Mesendoderm (in vitro differentiated cells): ENCODE measurements around the gene HDAC4.

Experiments used
- DNase-seq: peaks from one replicate; pipeline ENCODE4 v3.0.0; 2013
- H2AK5ac ChIP-seq: 2 replicates; pipeline ENCODE4 v1.6.1; 2013; ENCODE audit warnings: low read length, inconsistent platforms
- H2BK120ac ChIP-seq: 2 replicates; pipeline ENCODE4 v1.6.1; 2013; ENCODE audit warnings: low read depth, mild to moderate bottlenecking, low read length, moderate library complexity, mixed read lengths
- H2BK15ac ChIP-seq: replicated peaks from 2 replicates; pipeline ENCODE4 v1.6.1; 2013; ENCODE audit warnings: low read depth, mild to moderate bottlenecking, moderate library complexity
- H2BK5ac ChIP-seq: 2 replicates; pipeline ENCODE4 v1.6.1; 2013; ENCODE audit warnings: low read length, inconsistent platforms
- H3K18ac ChIP-seq: 2 replicates; pipeline ENCODE4 v1.6.1; 2013; ENCODE audit warnings: mild to moderate bottlenecking, low read length, mixed read lengths
- H3K23ac ChIP-seq: one replicate; pipeline ENCODE4 v1.6.1; 2013; ENCODE audit warnings: low read length
- H3K27ac ChIP-seq: 2 replicates; pipeline ENCODE4 v1.5.1; 2013; ENCODE audit warnings: low read depth, mild to moderate bottlenecking, inconsistent platforms, low read length, moderate library complexity
- H3K27me3 ChIP-seq: 2 replicates; pipeline ENCODE4 v1.6.1; 2013; ENCODE audit warnings: low read length, control low read depth, mild to moderate bottlenecking, inconsistent platforms; ENCODE audit not compliant: insufficient read depth, poor library complexity
- H3K36me3 ChIP-seq: 2 replicates; pipeline ENCODE4 v1.6.1; 2013; ENCODE audit warnings: low read length, inconsistent platforms; ENCODE audit not compliant: control insufficient read depth, insufficient read depth
- H3K4ac ChIP-seq: one replicate; pipeline ENCODE4 v1.6.1; 2013; ENCODE audit warnings: low read depth, mild to moderate bottlenecking, low read length, moderate library complexity
- H3K4me1 ChIP-seq: 2 replicates; pipeline ENCODE4 v1.6.1; 2013; ENCODE audit warnings: low read depth, low read length, inconsistent platforms; ENCODE audit not compliant: control insufficient read depth
- H3K4me2 ChIP-seq: 2 replicates; pipeline ENCODE4 v1.6.1; 2013; ENCODE audit warnings: low read length
- H3K4me3 ChIP-seq: 2 replicates; pipeline ENCODE4 v1.5.1; 2013; ENCODE audit warnings: mild to moderate bottlenecking, low read length
- H3K56ac ChIP-seq: one replicate; pipeline ENCODE4 v1.6.1; 2013; ENCODE audit warnings: low read length
- H3K79me1 ChIP-seq: 2 replicates; pipeline ENCODE4 v1.6.1; 2013; ENCODE audit warnings: low read length, inconsistent platforms
- H3K79me2 ChIP-seq: 2 replicates; pipeline ENCODE4 v1.6.1; 2013; ENCODE audit warnings: mild to moderate bottlenecking, low read length; ENCODE audit not compliant: control insufficient read depth, insufficient read depth
- H3K9ac ChIP-seq: 2 replicates; pipeline ENCODE4 v1.6.1; 2013; ENCODE audit warnings: low read length, inconsistent platforms
- H4K5ac ChIP-seq: one replicate; pipeline ENCODE4 v1.6.1; 2013; ENCODE audit warnings: low read length
- H4K8ac ChIP-seq: one replicate; pipeline ENCODE4 v1.6.1; 2013; ENCODE audit warnings: low read depth, mild to moderate bottlenecking, control low read depth, low read length, moderate library complexity
- WGBS: extraction: QIAGEN DNeasy Blood & Tissue Kit; methylation state at CpG from one replicate; pipeline ENCODE4 v1.1.7; 2013; ENCODE audit warnings: low lambda C conversion rate, missing lambda C conversion rate; ENCODE audit not compliant: insufficient coverage; ENCODE audit errors: extremely low coverage; 5-methylcytosine and 5-hydroxymethylcytosine counted together

HDAC4 gene

DNA sequence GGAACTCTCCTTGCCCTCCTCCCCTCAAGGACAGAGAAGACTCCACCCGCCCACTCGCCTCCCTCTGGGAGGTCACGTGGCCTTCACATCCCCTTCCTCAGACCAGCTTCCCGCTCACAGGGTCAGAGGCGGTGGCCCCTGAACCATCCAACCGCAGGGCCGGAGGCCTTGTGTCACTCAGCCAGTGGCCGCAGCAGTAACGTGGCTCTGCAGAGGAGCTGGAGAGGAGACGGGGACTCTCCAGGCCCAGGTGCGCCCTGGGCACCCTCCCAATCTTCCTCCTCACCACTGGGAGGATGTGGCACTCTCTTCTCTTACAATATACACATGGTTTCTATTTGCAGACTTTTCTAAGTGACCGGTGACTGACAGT, 391.2 kb downstream of the HDAC4 start:
- Histone ChIP-seq H3K27me3 (no peaks in the 10 kb centered on the region), H2BK15ac (no peak overlapping the region), H3K4me3 (no peak overlapping the region), H3K27ac (no peak overlapping the region), H2AK5ac (no peak overlapping the region), H3K4ac (no peak overlapping the region), H3K4me1 (no peaks in the 10 kb centered on the region), H3K23ac (no peak overlapping the region), H4K8ac (no peak overlapping the region), H3K18ac (no peak overlapping the region), H2BK120ac (no peak overlapping the region), H3K36me3 (no peaks in the 10 kb centered on the region), H2BK5ac (no peak overlapping the region), H4K5ac (no peak overlapping the region), H3K9ac (no peak overlapping the region), H3K4me2 (no peak overlapping the region), H3K79me1 (no peaks in the 10 kb centered on the region), H3K56ac (no peak overlapping the region), H3K79me2 (no peaks in the 10 kb centered on the region)
- peak; percentile 5 for DNase-seq
- WGBS: no CpG with 5 or more reads among the region's 12 CpGs

DNA sequence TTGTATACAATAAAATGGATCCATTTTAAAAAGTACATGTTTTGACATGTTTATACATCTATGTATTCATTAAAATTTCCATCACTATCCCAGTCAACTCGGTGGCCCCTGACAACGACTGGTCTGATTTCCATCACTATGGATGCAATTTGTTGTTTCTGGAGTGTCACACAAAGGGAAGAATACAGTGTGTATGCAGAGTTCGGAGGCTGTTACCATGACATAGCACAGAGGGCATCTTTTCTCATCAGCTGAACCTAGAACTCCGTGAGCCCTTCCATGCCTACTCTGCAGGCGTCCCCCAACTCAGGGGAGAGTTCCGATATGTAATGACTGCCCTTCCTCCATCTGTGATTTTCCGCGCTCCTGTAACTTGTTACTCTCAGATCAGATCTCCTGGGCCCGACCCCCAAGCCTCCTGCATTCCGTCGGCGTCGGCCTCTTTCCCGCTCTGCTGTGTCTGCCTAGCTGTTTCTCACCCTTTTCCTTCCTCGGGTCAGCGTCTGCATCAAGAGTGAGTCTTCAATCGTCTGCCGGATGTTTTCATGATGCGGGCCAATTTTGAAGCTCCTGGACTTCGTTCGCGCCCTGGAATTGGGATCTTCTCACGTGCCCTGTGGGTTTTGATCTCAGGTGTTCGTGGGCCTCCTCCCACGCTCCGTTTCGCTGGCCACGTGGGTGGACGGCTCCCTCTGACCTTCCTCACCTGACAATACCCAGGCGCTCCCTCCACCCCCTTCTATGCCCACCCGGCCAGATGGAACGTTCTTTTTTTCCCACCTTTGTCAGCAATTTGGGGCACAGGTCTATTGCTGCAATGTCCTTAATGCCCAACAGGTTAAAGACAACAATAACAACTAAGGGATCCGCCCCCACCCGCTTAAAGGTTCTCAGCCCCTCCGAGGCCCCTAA, 391.9 kb downstream of the HDAC4 start:
- no peak overlapping the region for H3K4me2 ChIP-seq
- H4K5ac ChIP-seq: no peak overlapping the region
- no peak for DNase-seq
- no peak overlapping the region for H3K9ac ChIP-seq
- no peak overlapping the region for H2BK120ac ChIP-seq
- H3K27me3 ChIP-seq: no peaks in the 10 kb centered on the region
- no peak overlapping the region for H2AK5ac ChIP-seq
- no peaks in the 10 kb centered on the region for H3K4me1 ChIP-seq
- no peak overlapping the region for H3K18ac ChIP-seq
- no peak overlapping the region for H3K4ac ChIP-seq
- H2BK15ac ChIP-seq: no peak overlapping the region
- H3K23ac ChIP-seq: no peak overlapping the region
- WGBS: no CpG with 5 or more reads among the region's 35 CpGs
- no peaks in the 10 kb centered on the region for H3K79me1 ChIP-seq
- no peaks in the 10 kb centered on the region for H3K36me3 ChIP-seq
- no peaks in the 10 kb centered on the region for H3K79me2 ChIP-seq
- no peak overlapping the region for H2BK5ac ChIP-seq
- H4K8ac ChIP-seq: no peak overlapping the region
- no peak overlapping the region for H3K56ac ChIP-seq
- no peak overlapping the region for H3K4me3 ChIP-seq
- H3K27ac ChIP-seq: no peak overlapping the region

- Histone ChIP-seq H3K4me1 (no peaks in the 10 kb centered on the region), H2BK15ac (no peak overlapping the region), H3K36me3 (no peaks in the 10 kb centered on the region), H3K9ac (no peak overlapping the region), H3K4me2 (no peak overlapping the region), H2BK120ac (no peak overlapping the region), H3K4ac (no peak overlapping the region), H3K27ac (no peak overlapping the region), H4K5ac (no peak overlapping the region), H3K79me2 (no peaks in the 10 kb centered on the region), H2BK5ac (no peak overlapping the region), H3K4me3 (no peak overlapping the region), H3K18ac (no peak overlapping the region), H3K27me3 (no peaks in the 10 kb centered on the region), H3K56ac (no peak overlapping the region), H2AK5ac (no peak overlapping the region), H3K23ac (no peak overlapping the region), H3K79me1 (no peaks in the 10 kb centered on the region), H4K8ac (no peak overlapping the region)
- no CpG with 5 or more reads among the region's 12 CpGs for WGBS
- DNase-seq: no peak
Observed at GRCh38 chr2:239008004-239008403, 392.8 kb downstream of the HDAC4 start.

GRCh38 chr2:239006622-239007285, 394.1 kb downstream of the HDAC4 start:
- no peak overlapping the region for H3K4ac ChIP-seq
- DNase-seq: no peak
- H3K36me3 ChIP-seq: no peaks in the 10 kb centered on the region
- no peak overlapping the region for H3K9ac ChIP-seq
- no peak overlapping the region for H2BK15ac ChIP-seq
- no peak overlapping the region for H2BK120ac ChIP-seq
- no peak overlapping the region for H3K4me2 ChIP-seq
- no peak overlapping the region for H4K8ac ChIP-seq
- H3K4me3 ChIP-seq: no peak overlapping the region
- no CpG with 5 or more reads among the region's 10 CpGs for WGBS
- H2AK5ac ChIP-seq: no peak overlapping the region
- H2BK5ac ChIP-seq: no peak overlapping the region
- H3K18ac ChIP-seq: no peak overlapping the region
- H4K5ac ChIP-seq: no peak overlapping the region
- no peaks in the 10 kb centered on the region for H3K4me1 ChIP-seq
- H3K79me2 ChIP-seq: no peaks in the 10 kb centered on the region
- no peak overlapping the region for H3K27ac ChIP-seq
- no peak overlapping the region for H3K56ac ChIP-seq
- H3K27me3 ChIP-seq: no peaks in the 10 kb centered on the region
- no peaks in the 10 kb centered on the region for H3K79me1 ChIP-seq
- no peak overlapping the region for H3K23ac ChIP-seq

DNA sequence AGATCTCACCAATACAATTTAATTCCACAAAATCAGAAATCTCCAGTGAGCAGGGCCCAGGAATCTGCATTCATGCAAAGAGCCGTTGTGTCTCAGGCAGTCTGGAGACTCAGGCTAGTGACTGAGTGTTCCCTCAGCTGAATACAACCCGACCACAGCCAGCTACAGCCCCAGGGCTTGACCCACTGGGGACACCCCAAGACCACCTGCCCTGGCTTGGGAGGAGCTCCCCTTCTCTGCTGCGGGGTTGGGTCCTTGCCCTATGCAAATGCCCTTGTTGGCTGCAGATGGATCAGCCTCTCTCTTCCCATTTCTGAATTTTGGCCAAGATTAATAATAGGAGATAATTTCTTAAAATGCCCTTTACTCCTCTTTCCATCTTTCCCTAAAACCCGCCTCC, 395.2 kb downstream of the HDAC4 start:
- H2BK120ac ChIP-seq: no peak overlapping the region
- H4K5ac ChIP-seq: no peak overlapping the region
- H2BK15ac ChIP-seq: no peak overlapping the region
- H3K4ac ChIP-seq: no peak overlapping the region
- no peak overlapping the region for H3K27ac ChIP-seq
- H3K4me1 ChIP-seq: no peaks in the 10 kb centered on the region
- H3K23ac ChIP-seq: no peak overlapping the region
- no peak for DNase-seq
- no peaks in the 10 kb centered on the region for H3K79me1 ChIP-seq
- no peak overlapping the region for H3K56ac ChIP-seq
- no peaks in the 10 kb centered on the region for H3K36me3 ChIP-seq
- H3K4me2 ChIP-seq: no peak overlapping the region
- no peaks in the 10 kb centered on the region for H3K27me3 ChIP-seq
- no CpG with 5 or more reads among the region's 4 CpGs for WGBS
- H3K18ac ChIP-seq: no peak overlapping the region
- no peaks in the 10 kb centered on the region for H3K79me2 ChIP-seq
- no peak overlapping the region for H3K9ac ChIP-seq
- H3K4me3 ChIP-seq: no peak overlapping the region
- H2AK5ac ChIP-seq: no peak overlapping the region
- no peak overlapping the region for H2BK5ac ChIP-seq
- H4K8ac ChIP-seq: no peak overlapping the region
